GM23338 (cell line): ENCODE data around the gene TMEM244. TPM values are rescaled to one million over a fixed set of nuclear protein-coding genes. Genes with fewer than 3 reads are reported as not detected.
"Not testable (repeated sequence)": the region's sequence is repeated elsewhere in the genome, so short reads cannot be mapped to it uniquely, and the experiment has no call there.

ENCODE experiments used
- ATAC-seq: fragments of 200-7000 bp; cut with Tn5 transposase; 3 replicates; pipeline ENCODE4 v1.9.1; 2020
- DNase-seq: peaks from one replicate; pipeline ENCODE4 v3.0.0-alpha.2; 2015; ENCODE audit warnings: low spot score
- H2AFZ ChIP-seq: fragments of 200-600 bp; sonication (generic); 2 replicates; pipeline ENCODE4 v1.8.0; 2016; ENCODE audit warnings: antibody characterized with exemption, mild to moderate bottlenecking, moderate library complexity
- H3F3A ChIP-seq: fragments of 200-600 bp; sonication (generic); replicated peaks from 2 replicates; pipeline ENCODE4 v1.8.0; 2017; ENCODE audit warnings: antibody characterized with exemption, mixed run types, low read depth
- H3K27ac ChIP-seq: fragments of 200-600 bp; sonication (generic); 2 replicates; pipeline ENCODE4 v1.6.1; 2016; ENCODE audit warnings: low read depth
- H3K27me3 ChIP-seq: fragments of 200-600 bp; sonication (generic); 2 replicates; pipeline ENCODE4 v1.8.0; 2016; ENCODE audit warnings: mild to moderate bottlenecking, mixed run types, moderate library complexity; ENCODE audit not compliant: insufficient read depth
- H3K36me3 ChIP-seq: fragments of 200-600 bp; sonication (generic); 2 replicates; pipeline ENCODE4 v1.8.0; 2016; ENCODE audit warnings: mild to moderate bottlenecking; ENCODE audit not compliant: insufficient read depth
- H3K4me1 ChIP-seq: fragments of 200-600 bp; sonication (generic); 2 replicates; pipeline ENCODE4 v1.8.0; 2016; ENCODE audit warnings: mild to moderate bottlenecking, moderate library complexity; ENCODE audit not compliant: insufficient read depth
- H3K4me2 ChIP-seq: fragments of 200-600 bp; sonication (generic); 2 replicates; pipeline ENCODE4 v1.7.1; 2017; ENCODE audit warnings: mixed run types
- H3K4me3 ChIP-seq: fragments of 200-600 bp; sonication (generic); 2 replicates; pipeline ENCODE4 v1.6.1; 2016; ENCODE audit warnings: mixed run types
- H3K79me2 ChIP-seq: fragments of 200-600 bp; sonication (generic); replicated peaks from 2 replicates; pipeline ENCODE4 v1.8.0; 2017; ENCODE audit warnings: mild to moderate bottlenecking; ENCODE audit not compliant: insufficient read depth
- H3K9me2 ChIP-seq: fragments of 200-600 bp; sonication (generic); 2 replicates; pipeline ENCODE4 v1.8.0; 2017; ENCODE audit not compliant: insufficient read depth
- H4K20me1 ChIP-seq: fragments of 200-600 bp; sonication (generic); replicated peaks from 2 replicates; pipeline ENCODE4 v1.8.0; 2017; ENCODE audit warnings: mild to moderate bottlenecking; ENCODE audit not compliant: insufficient read depth
- H3K27ac Mint-ChIP-seq: 2 replicates; pipeline ENCODE4 v1.8.0; 2020; ENCODE audit warnings: inconsistent platforms, mild to moderate bottlenecking, moderate library complexity, mixed read lengths
- H3K27me3 Mint-ChIP-seq: 3 replicates; pipeline ENCODE4 v1.8.0; 2022; ENCODE audit warnings: low read depth, mild to moderate bottlenecking, moderate library complexity, mixed read lengths, inconsistent platforms; ENCODE audit not compliant: insufficient read depth, poor library complexity
- H3K36me3 Mint-ChIP-seq: 3 replicates; pipeline ENCODE4 v1.8.0; 2021; ENCODE audit warnings: low read depth, mild to moderate bottlenecking, inconsistent platforms, moderate library complexity, mixed read lengths
- H3K4me1 Mint-ChIP-seq: 3 replicates; pipeline ENCODE4 v1.8.0; 2020; ENCODE audit warnings: mild to moderate bottlenecking, inconsistent platforms, mixed read lengths
- H3K4me3 Mint-ChIP-seq: 3 replicates; pipeline ENCODE4 v1.8.0; 2021; ENCODE audit warnings: moderate library complexity, mild to moderate bottlenecking, inconsistent platforms, mixed read lengths
- H3K9me3 Mint-ChIP-seq: 3 replicates; pipeline ENCODE4 v1.8.0; 2020; ENCODE audit warnings: moderate library complexity, mild to moderate bottlenecking, inconsistent platforms, mixed read lengths
- ETS1 ChIP-seq: IDR thresholded peaks from 2 replicates; pipeline ENCODE4 v1.6.1; 2016; ENCODE audit warnings: antibody characterized with exemption
- EZH2 ChIP-seq: fragments of 200-600 bp; sonication (generic); IDR thresholded peaks from one replicate; pipeline ENCODE4 v1.8.0; 2017; ENCODE audit warnings: antibody characterized with exemption, mild to moderate bottlenecking, low read depth; ENCODE audit not compliant: unreplicated experiment
- JUNB ChIP-seq: IDR thresholded peaks from one replicate; pipeline ENCODE4 v1.6.1; 2016; ENCODE audit warnings: antibody characterized with exemption; ENCODE audit not compliant: unreplicated experiment
- NANOG ChIP-seq: IDR thresholded peaks from 2 replicates; pipeline ENCODE4 v1.6.1; 2016; ENCODE audit warnings: antibody characterized with exemption, borderline replicate concordance
- POLR2AphosphoS5 ChIP-seq: IDR thresholded peaks from 2 replicates; pipeline ENCODE4 v1.6.1; 2016; ENCODE audit warnings: antibody characterized with exemption, low read depth
- REST ChIP-seq: IDR thresholded peaks from one replicate; pipeline ENCODE4 v1.6.1; 2018; ENCODE audit warnings: antibody characterized with exemption; ENCODE audit not compliant: unreplicated experiment
- STAT1 ChIP-seq: IDR thresholded peaks from one replicate; pipeline ENCODE4 v1.6.1; 2016; ENCODE audit warnings: antibody characterized with exemption; ENCODE audit not compliant: unreplicated experiment
- polyA plus RNA-seq: library from polyadenylated mRNA; unstranded; fragments of >200 nt; fragmentation: Nextera tagmentation; extraction: Ambion mirVana; gene quantifications from 2 replicates; pipeline ENCODE4 v1.2.1, GENCODE V29; 2016
- total RNA-seq: library from RNA; depleted of rRNA; stranded (reverse); fragments of >200 nt; shearing (Covaris generic); gene quantifications from 2 replicates; pipeline ENCODE4 v1.2.3, GENCODE V29; 2014

The TMEM244 gene
- total and polyA plus RNA-seq, 2 experiments from 2014 or later = not detected

GRCh38 chr6:129807141-129807540 lies 54.0 kb downstream of the TMEM244 start:
- H3K4me2 ChIP-seq, H4K20me1 ChIP-seq, H3K4me3 Mint-ChIP-seq, H3K27ac ChIP-seq, DNase-seq, H3K79me2 ChIP-seq, H2AFZ ChIP-seq, ATAC-seq, H3K27me3 Mint-ChIP-seq, H3K4me3 ChIP-seq, H3K27me3 ChIP-seq, H3K4me1 Mint-ChIP-seq, H3K27ac Mint-ChIP-seq, H3K9me2 ChIP-seq, H3K36me3 ChIP-seq, H3K36me3 Mint-ChIP-seq, H3F3A ChIP-seq, H3K4me1 ChIP-seq: not testable (repeated sequence)
- peaks cover 16% of the 10 kb centered on the region; the same call in 2 of the 3 replicates for H3K9me3 Mint-ChIP-seq

GRCh38 chr6:129802920-129803319 lies 58.2 kb downstream of the TMEM244 start:
- not testable (repeated sequence) for H3K4me1 ChIP-seq, H3K27me3 Mint-ChIP-seq, H3K36me3 ChIP-seq, DNase-seq, H4K20me1 ChIP-seq, H3K4me1 Mint-ChIP-seq, H3K27ac ChIP-seq, H3K4me3 Mint-ChIP-seq, H3K79me2 ChIP-seq, H3K4me2 ChIP-seq, H3K9me2 ChIP-seq, H3K27ac Mint-ChIP-seq, ATAC-seq, H3K36me3 Mint-ChIP-seq, H3F3A ChIP-seq, H3K4me3 ChIP-seq, H3K27me3 ChIP-seq, H2AFZ ChIP-seq
- peaks cover 15% of the 10 kb centered on the region; the same call in 2 of the 3 replicates for H3K9me3 Mint-ChIP-seq

GRCh38 chr6:129801909-129802308 lies 59.2 kb downstream of the TMEM244 start:
- no peaks in the 10 kb centered on the region for H3K4me1 ChIP-seq
- no peaks in the 10 kb centered on the region for H3K79me2 ChIP-seq
- DNase-seq (no peak), ATAC-seq (no peak)
- no peak overlapping the region for H3K27ac ChIP-seq
- H3K27me3 ChIP-seq = no peaks in the 10 kb centered on the region
- H3K27ac Mint-ChIP-seq = no peak overlapping the region
- no peak overlapping the region for H3K4me3 Mint-ChIP-seq
- H4K20me1 ChIP-seq = no peaks in the 10 kb centered on the region
- H3K27me3 Mint-ChIP-seq = no peaks in the 10 kb centered on the region
- peaks cover 10% of the 10 kb centered on the region; the same call in 2 of the 3 replicates for H3K9me3 Mint-ChIP-seq
- H3F3A ChIP-seq = no peaks in the 10 kb centered on the region
- no peaks in the 10 kb centered on the region for H3K4me1 Mint-ChIP-seq
- no peak overlapping the region for H3K4me2 ChIP-seq
- no peak overlapping the region for H2AFZ ChIP-seq
- H3K36me3 Mint-ChIP-seq = no peaks in the 10 kb centered on the region; the same call in 2 of the 3 replicates
- H3K9me2 ChIP-seq = no peaks in the 10 kb centered on the region
- no peak for TF ChIP-seq ETS1
- no peaks in the 10 kb centered on the region for H3K36me3 ChIP-seq
- H3K4me3 ChIP-seq = no peak overlapping the region

GRCh38 chr6:129795261-129795660 lies 65.9 kb downstream of the TMEM244 start:
- no peaks in the 10 kb centered on the region for H3K79me2 ChIP-seq
- Mint-ChIP-seq H3K4me3 (no peak overlapping the region), H3K4me1 (no peaks in the 10 kb centered on the region), H3K27me3 (no peaks in the 10 kb centered on the region), H3K36me3 (no peaks in the 10 kb centered on the region), H3K9me3 (no peaks in the 10 kb centered on the region), H3K27ac (no peak overlapping the region)
- no peak overlapping the region for H3K27ac ChIP-seq
- H3K4me3 ChIP-seq = no peak overlapping the region
- no peak overlapping the region for H3K4me2 ChIP-seq
- no peak for ATAC-seq
- no peaks in the 10 kb centered on the region for H4K20me1 ChIP-seq
- no peaks in the 10 kb centered on the region for H3K9me2 ChIP-seq
- no peaks in the 10 kb centered on the region for H3F3A ChIP-seq
- H3K4me1 ChIP-seq = no peaks in the 10 kb centered on the region
- no peaks in the 10 kb centered on the region for H3K27me3 ChIP-seq
- H3K36me3 ChIP-seq = no peaks in the 10 kb centered on the region
- no peak overlapping the region for H2AFZ ChIP-seq
- no peak for DNase-seq
- TF ChIP-seq JUNB (no peak), NANOG (no peak), STAT1 (no peak), REST (no peak), POLR2AphosphoS5 (no peak), ETS1 (no peak), EZH2 (no peak)
